Pericardium fibroblast (primary cell): Measurements from ENCODE around the gene PLA2G6. TPM values are rescaled to one million over a fixed set of nuclear protein-coding genes. Genes with fewer than 3 reads are reported as not detected.

Experiments
- total RNA-seq: library from RNA; depleted of rRNA; stranded (reverse); fragments of >200 nt; gene quantifications from 2 replicates; pipeline ENCODE4 v1.2.3, GENCODE V29; 2015

PLA2G6 gene, protein sequence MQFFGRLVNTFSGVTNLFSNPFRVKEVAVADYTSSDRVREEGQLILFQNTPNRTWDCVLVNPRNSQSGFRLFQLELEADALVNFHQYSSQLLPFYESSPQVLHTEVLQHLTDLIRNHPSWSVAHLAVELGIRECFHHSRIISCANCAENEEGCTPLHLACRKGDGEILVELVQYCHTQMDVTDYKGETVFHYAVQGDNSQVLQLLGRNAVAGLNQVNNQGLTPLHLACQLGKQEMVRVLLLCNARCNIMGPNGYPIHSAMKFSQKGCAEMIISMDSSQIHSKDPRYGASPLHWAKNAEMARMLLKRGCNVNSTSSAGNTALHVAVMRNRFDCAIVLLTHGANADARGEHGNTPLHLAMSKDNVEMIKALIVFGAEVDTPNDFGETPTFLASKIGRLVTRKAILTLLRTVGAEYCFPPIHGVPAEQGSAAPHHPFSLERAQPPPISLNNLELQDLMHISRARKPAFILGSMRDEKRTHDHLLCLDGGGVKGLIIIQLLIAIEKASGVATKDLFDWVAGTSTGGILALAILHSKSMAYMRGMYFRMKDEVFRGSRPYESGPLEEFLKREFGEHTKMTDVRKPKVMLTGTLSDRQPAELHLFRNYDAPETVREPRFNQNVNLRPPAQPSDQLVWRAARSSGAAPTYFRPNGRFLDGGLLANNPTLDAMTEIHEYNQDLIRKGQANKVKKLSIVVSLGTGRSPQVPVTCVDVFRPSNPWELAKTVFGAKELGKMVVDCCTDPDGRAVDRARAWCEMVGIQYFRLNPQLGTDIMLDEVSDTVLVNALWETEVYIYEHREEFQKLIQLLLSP
- 6.5 and 17.0 TPM in 2 replicates for total RNA-seq

DNA sequence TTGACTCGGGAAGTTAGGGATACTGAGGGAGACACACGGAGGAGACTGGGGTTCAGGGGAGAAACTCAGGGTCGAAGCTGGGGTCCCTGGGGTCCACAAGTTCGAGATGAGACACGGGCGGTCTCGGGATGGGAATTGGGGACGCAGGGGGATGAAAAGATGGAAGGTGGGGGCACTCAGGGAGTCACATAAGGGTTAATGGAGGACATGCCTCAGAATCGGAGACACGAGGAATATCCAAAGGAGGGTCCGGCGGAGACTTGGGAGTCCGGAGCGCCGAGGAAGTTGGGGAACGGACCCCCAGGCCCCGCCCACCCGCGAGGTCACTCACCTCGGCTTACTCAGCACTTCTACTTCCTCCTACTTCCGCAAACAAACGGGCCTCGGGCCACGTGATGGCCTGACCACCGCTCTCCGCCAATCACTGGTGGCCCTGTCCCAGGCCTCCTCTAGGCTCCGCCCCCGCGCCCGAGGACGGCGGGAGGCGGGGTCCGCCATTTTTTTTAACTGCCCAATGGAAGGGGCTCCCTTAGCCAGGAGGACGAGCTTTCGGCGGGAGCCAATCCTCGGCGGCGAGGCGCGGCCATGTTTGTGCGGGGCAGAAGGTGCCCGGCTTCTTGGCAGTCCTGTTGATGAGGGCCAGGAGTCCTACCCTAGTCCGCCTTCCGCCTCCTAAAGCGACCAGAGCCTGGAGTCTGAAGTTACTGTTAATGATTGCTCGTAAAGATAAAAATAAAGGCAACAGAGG, at the start of gene PLA2G6:
PLA2G6 (minus strand) TSS at position 378 of the 748 bp plus-strand sequence. CDS start 12,404 bp downstream, outside the sequence.

DNA sequence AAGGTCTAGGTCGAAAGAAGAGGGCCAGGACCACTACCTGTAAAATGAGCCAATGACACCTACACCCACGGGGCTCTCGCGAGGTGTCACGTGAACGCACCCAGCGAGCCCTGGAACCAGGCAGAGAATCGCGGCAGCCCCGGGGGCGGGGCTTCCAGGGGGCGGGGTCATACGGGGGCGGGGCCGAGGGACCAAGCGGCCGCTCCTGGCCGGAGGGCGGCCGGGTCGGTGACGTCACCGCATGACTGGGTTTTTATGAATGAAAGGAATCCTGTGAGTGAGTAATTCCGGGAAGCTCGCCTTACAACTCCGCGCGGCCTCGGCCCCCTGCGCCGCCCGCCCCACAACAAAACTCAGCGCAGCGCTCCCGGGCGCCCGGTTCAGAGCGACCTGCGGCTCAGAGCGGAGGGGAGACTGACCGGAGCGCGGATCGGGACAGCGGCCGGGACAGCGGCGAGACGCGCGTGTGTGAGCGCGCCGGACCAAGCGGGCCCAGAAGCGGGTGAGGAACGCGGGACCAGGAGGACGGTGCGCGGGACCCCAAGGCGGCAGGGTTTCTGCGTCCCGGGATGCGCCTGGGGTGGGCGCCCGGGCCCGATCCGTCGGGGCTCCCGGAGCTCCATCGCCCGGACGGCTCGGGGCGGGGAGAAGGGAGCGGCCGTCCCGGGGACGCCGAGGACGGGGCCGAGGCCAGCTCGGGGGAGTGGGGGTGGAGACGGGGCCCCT, 20.2 kb upstream of the PLA2G6 start, which contains the start of gene MAFF:
MAFF (plus strand) TSS at position 284 of the 726 bp plus-strand sequence. CDS start 11,860 bp downstream, outside the sequence.

DNA sequence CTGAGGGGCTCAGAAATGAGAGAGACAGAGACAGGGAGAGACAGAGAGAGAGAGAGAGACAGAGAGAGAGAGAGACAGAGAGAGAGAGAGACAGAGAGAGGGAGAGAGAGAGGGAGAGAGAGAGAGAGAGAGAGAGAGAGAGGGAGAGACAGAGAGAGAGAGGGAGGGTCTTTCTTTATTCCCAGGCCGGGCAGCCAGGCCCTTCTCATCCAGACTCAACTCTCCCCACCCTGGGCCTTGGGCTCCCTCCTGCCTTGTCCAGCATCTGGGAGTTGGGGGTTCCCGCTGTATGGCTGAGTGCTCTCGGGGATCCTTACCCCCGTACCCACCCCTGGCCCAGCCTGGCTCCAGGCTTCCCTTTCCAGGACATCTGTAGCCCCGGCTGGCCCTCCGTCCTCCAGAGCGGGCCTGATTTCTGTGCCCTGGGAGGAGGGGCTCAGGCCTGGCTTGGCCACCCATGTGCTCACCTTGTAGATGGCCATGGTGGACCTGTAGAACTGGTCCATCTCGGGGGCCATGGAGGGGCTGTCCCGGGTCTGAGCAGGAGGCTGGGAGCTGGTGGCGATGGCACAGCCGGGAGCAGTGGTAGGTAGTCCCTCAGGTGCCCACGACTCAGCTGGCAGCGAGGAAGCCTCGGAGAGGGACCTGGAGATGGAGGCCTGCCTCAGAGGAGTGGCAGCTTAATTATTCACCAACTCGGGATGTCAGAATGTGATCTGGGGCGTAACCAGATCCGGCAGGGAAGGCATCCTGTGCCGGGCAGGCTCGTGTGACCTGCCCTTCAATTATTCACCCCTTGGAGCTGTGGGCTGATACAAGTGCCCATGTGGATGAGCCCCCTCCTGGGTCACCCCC, 71.4 kb downstream of the PLA2G6 start, which contains the start of gene BAIAP2L2:
BAIAP2L2 (minus strand) TSS at position 677 of the 855 bp plus-strand sequence; CDS start at position 518, 159 bp downstream.

DNA sequence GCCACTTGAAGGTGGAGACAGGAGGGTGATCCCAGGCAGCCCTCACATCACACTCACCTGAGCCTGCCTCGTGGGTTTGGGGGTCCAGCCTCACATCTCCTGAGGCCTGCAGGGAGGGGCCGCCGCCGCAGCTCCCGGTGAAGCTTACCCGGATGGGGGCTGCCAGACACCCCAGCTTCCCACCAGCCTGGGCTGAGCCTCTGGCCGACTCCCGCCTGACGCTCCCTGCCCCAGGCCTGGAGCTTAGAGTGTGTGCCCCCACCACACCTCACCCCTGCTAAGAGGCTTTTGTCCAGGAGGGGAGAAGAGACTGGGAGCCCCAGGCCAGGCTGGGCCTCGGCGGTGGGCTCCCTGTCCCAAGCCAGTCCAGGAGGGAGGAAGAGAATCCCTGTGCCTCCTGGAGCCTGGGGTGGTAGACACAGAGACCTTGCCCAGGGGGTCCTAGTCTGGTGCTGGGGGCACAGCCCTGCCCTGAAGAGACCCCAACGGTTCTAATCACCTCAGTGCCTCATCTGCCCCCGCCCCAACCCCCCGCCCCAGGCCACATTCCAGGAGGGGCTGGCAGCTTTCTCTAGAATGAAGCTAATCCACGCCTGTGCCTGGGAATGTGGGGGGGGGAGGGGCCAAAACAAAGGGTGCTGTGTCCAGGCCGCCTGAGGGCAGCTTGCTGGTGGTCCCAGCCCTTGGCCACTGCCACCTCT, 97.5 kb downstream of the PLA2G6 start, which contains the start of gene SLC16A8:
SLC16A8 (minus strand) TSS at position 254 of the 701 bp plus-strand sequence. CDS start 1,311 bp downstream, outside the sequence.

Other genes starting within 250 kb of the PLA2G6 start
- 0.70 TPM in 1 of 2 replicates, not detected in the other for gene C22orf23, start 228.2 kb downstream of the PLA2G6 start, total RNA-seq
- gene POLR2F, start 228.1 kb downstream of the PLA2G6 start, total RNA-seq: 45.1 and 84.4 TPM in 2 replicates
- gene SOX10, start 197.3 kb downstream of the PLA2G6 start, total RNA-seq: not detected in 2 replicates
- gene PICK1, start 124.4 kb downstream of the PLA2G6 start, total RNA-seq: 7.2 and 15.2 TPM in 2 replicates
- 0.12 and 0.60 TPM in 2 replicates for gene SLC16A8, start 97.6 kb downstream of the PLA2G6 start, total RNA-seq
- 2.2 and 3.2 TPM in 2 replicates for gene BAIAP2L2, start 71.1 kb downstream of the PLA2G6 start, total RNA-seq
- 14.3 and 19.8 TPM in 2 replicates for gene MAFF, start 20.2 kb upstream of the PLA2G6 start, total RNA-seq
- gene TMEM184B, start 91.2 kb upstream of the PLA2G6 start, total RNA-seq: 54.7 and 60.1 TPM in 2 replicates
- 64.8 and 78.5 TPM in 2 replicates for gene CSNK1E, start 135.6 kb upstream of the PLA2G6 start, total RNA-seq